Nephron progenitor cell (in vitro differentiated cells): ENCODE results near the gene INHBB.

Experiments used
- DNase-seq: peaks from one replicate; pipeline ENCODE4 v3.0.0; 2021
- H3K27ac Mint-ChIP-seq: 2 replicates; pipeline ENCODE4 v1.8.0; 2021; ENCODE audit warnings: mild to moderate bottlenecking, moderate library complexity, mixed read lengths
- H3K27me3 Mint-ChIP-seq: 2 replicates; pipeline ENCODE4 v1.8.0; 2021; ENCODE audit warnings: mild to moderate bottlenecking, low read depth, mixed read lengths; ENCODE audit not compliant: poor library complexity
- H3K36me3 Mint-ChIP-seq: 2 replicates; pipeline ENCODE4 v1.8.0; 2021; ENCODE audit warnings: low read depth, mixed read lengths
- H3K4me1 Mint-ChIP-seq: 2 replicates; pipeline ENCODE4 v1.8.0; 2021; ENCODE audit warnings: mixed read lengths
- H3K4me3 Mint-ChIP-seq: 2 replicates; pipeline ENCODE4 v1.8.0; 2021; ENCODE audit warnings: mild to moderate bottlenecking, moderate library complexity, mixed read lengths
- H3K9me3 Mint-ChIP-seq: 2 replicates; pipeline ENCODE4 v1.8.0; 2021; ENCODE audit warnings: mild to moderate bottlenecking, moderate library complexity, mixed read lengths
- TF ChIP-seq, protein P1 (sequence below): fragments of 200-600 bp; sonication (generic); IDR thresholded peaks from 2 replicates; pipeline ENCODE4 v1.5.0; 2021; ENCODE audit warnings: antibody characterized with exemption

The INHBB gene

DNA sequence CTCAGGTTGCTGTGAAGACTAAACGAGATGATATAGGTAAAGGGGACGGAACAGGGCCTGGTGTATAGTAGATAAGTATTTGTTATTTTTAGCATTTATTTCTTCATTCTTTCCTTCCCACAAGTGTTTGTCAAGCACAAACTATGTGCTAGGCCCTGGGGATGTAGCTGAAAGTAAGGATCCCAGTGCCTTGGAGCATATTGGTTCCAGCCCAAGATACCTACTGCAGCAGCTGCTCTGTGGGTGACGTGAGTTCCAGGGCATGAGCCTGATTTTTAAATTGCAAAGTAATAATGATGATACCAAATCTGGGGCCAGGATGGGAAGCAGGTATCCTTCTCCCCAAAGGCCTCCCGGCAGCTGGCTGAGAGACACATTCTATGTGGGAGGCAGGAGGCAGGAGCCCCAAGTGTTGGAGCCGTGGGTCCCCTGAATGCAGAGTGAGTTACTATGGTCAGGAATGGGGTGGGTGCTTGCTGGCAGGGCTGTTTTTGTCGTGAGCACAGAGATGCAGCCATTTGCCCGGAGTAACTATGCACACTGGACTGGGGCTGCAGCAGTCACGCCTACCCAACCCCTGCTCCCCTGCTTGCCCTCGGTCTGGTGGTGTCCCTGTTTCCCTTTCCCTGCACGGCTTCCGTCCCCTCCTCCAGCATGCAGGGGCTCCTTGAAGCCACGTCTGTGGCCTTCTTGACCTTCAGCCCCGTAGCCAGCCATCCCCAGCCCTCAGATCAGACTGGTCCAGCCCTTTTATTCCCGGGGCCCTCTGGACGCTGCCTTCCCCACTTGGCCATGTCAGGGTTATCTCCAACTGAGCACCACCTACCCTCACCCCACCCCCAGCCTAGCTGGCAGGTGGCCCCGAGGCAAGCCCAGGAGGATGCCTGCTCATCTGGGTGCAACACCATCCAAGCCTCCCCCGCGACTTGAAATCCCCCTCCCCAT is 52.4 kb downstream of the INHBB start:
- H3K9me3 Mint-ChIP-seq, result no peaks in the 10 kb centered on the region
- H3K4me1 Mint-ChIP-seq, result peaks cover 29% of the 10 kb centered on the region
- TF ChIP-seq, protein P1, sequence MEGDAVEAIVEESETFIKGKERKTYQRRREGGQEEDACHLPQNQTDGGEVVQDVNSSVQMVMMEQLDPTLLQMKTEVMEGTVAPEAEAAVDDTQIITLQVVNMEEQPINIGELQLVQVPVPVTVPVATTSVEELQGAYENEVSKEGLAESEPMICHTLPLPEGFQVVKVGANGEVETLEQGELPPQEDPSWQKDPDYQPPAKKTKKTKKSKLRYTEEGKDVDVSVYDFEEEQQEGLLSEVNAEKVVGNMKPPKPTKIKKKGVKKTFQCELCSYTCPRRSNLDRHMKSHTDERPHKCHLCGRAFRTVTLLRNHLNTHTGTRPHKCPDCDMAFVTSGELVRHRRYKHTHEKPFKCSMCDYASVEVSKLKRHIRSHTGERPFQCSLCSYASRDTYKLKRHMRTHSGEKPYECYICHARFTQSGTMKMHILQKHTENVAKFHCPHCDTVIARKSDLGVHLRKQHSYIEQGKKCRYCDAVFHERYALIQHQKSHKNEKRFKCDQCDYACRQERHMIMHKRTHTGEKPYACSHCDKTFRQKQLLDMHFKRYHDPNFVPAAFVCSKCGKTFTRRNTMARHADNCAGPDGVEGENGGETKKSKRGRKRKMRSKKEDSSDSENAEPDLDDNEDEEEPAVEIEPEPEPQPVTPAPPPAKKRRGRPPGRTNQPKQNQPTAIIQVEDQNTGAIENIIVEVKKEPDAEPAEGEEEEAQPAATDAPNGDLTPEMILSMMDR, result no peak
- H3K27ac Mint-ChIP-seq, result peak overlapping the region; percentile 64
- H3K27me3 Mint-ChIP-seq, result peaks cover 39% of the 10 kb centered on the region
- H3K36me3 Mint-ChIP-seq, result no peaks in the 10 kb centered on the region
- no peak for DNase-seq
- no peak overlapping the region for H3K4me3 Mint-ChIP-seq

DNA sequence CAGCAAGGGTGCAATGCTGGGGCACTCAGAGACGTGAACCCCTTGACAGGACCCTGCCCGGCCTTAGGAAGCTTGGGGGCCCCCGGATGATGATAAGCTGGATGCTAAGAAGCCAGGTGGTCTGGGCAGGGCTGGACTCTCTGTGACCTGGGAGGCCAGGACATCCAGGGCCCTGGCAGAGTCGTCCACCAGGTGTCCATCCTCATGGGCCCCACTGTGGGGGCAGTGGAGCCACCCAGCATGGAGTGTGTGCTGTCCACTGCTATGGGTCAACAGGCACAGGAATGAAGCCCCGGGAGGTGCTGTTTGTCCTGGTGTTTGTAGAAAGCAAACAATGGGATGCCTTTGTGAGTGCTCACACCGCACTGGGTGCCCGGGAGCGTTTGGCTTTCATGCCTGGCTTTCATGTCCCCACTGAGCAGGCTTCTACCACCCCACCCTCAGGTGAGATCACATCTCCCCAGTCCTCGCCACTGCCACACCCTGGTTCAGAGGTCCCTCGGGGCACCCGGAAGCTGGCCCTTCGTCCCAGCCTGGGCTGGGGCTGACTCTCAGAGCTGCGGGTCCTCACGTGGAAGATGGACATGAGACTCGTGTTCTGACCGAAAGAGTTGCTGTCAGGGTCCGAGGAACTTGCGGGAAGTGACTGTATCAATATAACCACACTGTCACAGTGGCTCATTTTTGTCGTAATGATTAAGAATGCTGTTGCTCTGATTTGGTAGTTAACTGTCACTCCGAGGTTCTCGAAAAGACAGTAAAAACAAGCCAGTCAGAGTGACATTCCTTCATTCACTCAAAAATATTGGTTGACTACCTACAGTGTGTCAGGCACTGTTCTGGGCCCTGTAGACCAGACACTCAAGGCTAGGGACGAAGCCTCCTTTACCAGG is 53.3 kb downstream of the INHBB start:
- no peak for DNase-seq

DNA sequence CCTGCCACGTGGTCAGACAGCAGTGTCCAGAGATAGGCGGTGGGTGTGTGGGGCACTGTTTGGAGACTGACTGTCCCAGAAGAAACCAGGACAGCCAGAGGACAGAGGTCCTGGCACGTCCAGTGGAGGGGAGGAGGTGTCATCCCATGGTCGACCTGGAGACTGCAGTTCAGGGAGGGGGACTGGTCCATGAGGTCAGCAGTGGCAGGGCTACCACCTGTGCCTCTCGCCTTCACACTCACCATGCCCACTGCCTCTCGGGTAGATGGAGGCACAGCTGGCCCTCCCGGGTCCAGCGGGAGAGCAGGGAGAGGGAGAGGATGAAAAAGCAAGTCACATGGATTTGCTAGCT is 53.9 kb downstream of the INHBB start:
- Mint-ChIP-seq H3K27me3 (peaks cover 46% of the 10 kb centered on the region), H3K9me3 (no peaks in the 10 kb centered on the region), H3K36me3 (no peaks in the 10 kb centered on the region), H3K4me3 (no peak overlapping the region), H3K4me1 (peaks cover 29% of the 10 kb centered on the region), H3K27ac (no peak overlapping the region)
- no peak for DNase-seq
- TF ChIP-seq, protein P1, result no peak

More for the DNA sequence above, 53.3 kb downstream of the INHBB start:
- TF ChIP-seq, protein P1, result no peak
- H3K27ac Mint-ChIP-seq, result no peak overlapping the region
- no peaks in the 10 kb centered on the region for H3K9me3 Mint-ChIP-seq
- H3K4me3 Mint-ChIP-seq, result no peak overlapping the region
- H3K36me3 Mint-ChIP-seq, result no peaks in the 10 kb centered on the region
- peaks cover 29% of the 10 kb centered on the region for H3K4me1 Mint-ChIP-seq
- H3K27me3 Mint-ChIP-seq, result peaks cover 41% of the 10 kb centered on the region

DNA sequence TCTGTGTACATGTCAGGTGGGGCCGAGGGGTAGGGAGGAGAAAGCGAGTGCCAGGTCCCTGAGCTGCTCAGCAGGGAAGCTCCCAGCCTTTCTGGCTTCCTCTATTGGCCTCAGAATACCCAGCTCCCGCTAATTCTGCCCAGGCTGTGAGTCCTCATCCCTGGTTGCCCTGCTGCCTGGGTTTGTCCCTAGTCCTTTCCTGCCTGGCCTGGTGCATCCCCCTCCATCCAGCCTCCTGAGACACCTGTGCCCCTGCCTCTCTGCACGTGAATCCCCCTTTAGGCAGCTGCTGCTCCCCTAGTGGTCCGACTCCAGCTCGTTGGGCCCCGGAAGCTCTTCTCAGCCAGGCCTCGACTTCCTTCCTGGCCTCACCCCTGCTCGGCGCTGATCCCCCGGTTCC is 54.6 kb downstream of the INHBB start:
- H3K4me1 Mint-ChIP-seq, result peaks cover 24% of the 10 kb centered on the region
- no peaks in the 10 kb centered on the region for H3K36me3 Mint-ChIP-seq
- TF ChIP-seq, protein P1, result no peak
- H3K27ac Mint-ChIP-seq, result no peak overlapping the region
- H3K4me3 Mint-ChIP-seq, result no peak overlapping the region
- H3K9me3 Mint-ChIP-seq, result no peaks in the 10 kb centered on the region
- H3K27me3 Mint-ChIP-seq, result peaks cover 42% of the 10 kb centered on the region
- no peak for DNase-seq
